ENCODE measurements around the gene FOXD2.

GRCh38 chr1:47407481-47407880 is 30.4 kb upstream of the FOXD2 start:
- no peak for TF ChIP-seq CTCF (IDR thresholded peaks at IDR 0.05)
- no peak for TF ChIP-seq POLR2AphosphoS5 (IDR thresholded peaks at IDR 0.05)
- no peak for TF ChIP-seq POLR2A (IDR thresholded peaks at IDR 0.05)
- no peak for TF ChIP-seq EP300 (IDR thresholded peaks at IDR 0.05)
